Mesenchymal stem cell (in vitro differentiated cells and primary cell): ENCODE data around the gene ASIC2.

Source experiments
- DNase-seq: peaks from one replicate; pipeline ENCODE4 v3.0.0-alpha.2; 2013
- H2AFZ ChIP-seq: one replicate; pipeline ENCODE4 v1.6.1; 2013; ENCODE audit warnings: low read depth, mild to moderate bottlenecking, control low read depth, inconsistent platforms, low read length, moderate library complexity
- H2AK5ac ChIP-seq: 2 replicates; pipeline ENCODE4 v1.6.1; 2013; ENCODE audit warnings: low read length, moderate library complexity, mild to moderate bottlenecking, inconsistent platforms; ENCODE audit not compliant: severe bottlenecking
- H2BK120ac ChIP-seq: one replicate; pipeline ENCODE4 v1.6.1; 2013; ENCODE audit warnings: low read depth, mild to moderate bottlenecking, inconsistent platforms, low read length, moderate library complexity
- H2BK12ac ChIP-seq, 2 experiments: one replicate each; pipeline ENCODE4 v1.6.1; 2013; ENCODE audit warnings: inconsistent platforms in 2 of 2, low read length in 2 of 2, mild to moderate bottlenecking in 2 of 2, moderate library complexity in 2 of 2, control low read depth in 1 of 2
- H2BK15ac ChIP-seq: one replicate; pipeline ENCODE4 v1.6.1; 2013; ENCODE audit warnings: mild to moderate bottlenecking, low read depth, inconsistent platforms; ENCODE audit not compliant: poor library complexity, severe bottlenecking
- H2BK5ac ChIP-seq: 2 replicates; pipeline ENCODE4 v1.6.1; 2013; ENCODE audit warnings: low read depth, mild to moderate bottlenecking, low read length, control low read depth, inconsistent platforms; ENCODE audit not compliant: poor library complexity, severe bottlenecking
- H3K14ac ChIP-seq, 2 experiments: one replicate each; pipeline ENCODE4 v1.6.1; 2013; ENCODE audit warnings: inconsistent platforms in 2 of 2, low read length in 2 of 2, control low read depth in 1 of 2, mild to moderate bottlenecking in 1 of 2, moderate library complexity in 1 of 2
- H3K18ac ChIP-seq, 2 experiments: one replicate each; pipeline ENCODE4 v1.6.1; 2013; ENCODE audit warnings: inconsistent platforms in 2 of 2, low read length in 2 of 2, control low read depth in 1 of 2, low read depth in 1 of 2, mild to moderate bottlenecking in 1 of 2
- H3K23ac ChIP-seq, 2 experiments: one replicate each; pipeline ENCODE4 v1.6.1; 2013; ENCODE audit warnings: inconsistent platforms in 2 of 2, low read length in 2 of 2, mild to moderate bottlenecking in 2 of 2, moderate library complexity in 2 of 2, control low read depth in 1 of 2
- H3K27ac ChIP-seq: 2 replicates; pipeline ENCODE4 v1.5.1; 2013; ENCODE audit warnings: mild to moderate bottlenecking, moderate library complexity, low read length, control low read depth, inconsistent platforms; ENCODE audit not compliant: poor library complexity, severe bottlenecking
- H3K27me3 ChIP-seq, 2 experiments: 2 replicates each; pipeline versions ENCODE4 v1.6.1 to v1.7.0; 2013; ENCODE audit warnings: low read length in 2 of 2, mild to moderate bottlenecking in 2 of 2, moderate library complexity in 2 of 2, control low read depth in 1 of 2, inconsistent platforms in 1 of 2; ENCODE audit not compliant: control insufficient read depth in 1 of 2, insufficient read depth in 1 of 2
- H3K36me3 ChIP-seq, 2 experiments: 2 replicates each; pipeline versions ENCODE4 v1.6.1 to v1.7.0; 2013; ENCODE audit warnings: low read length in 2 of 2, control low read depth in 1 of 2, inconsistent platforms in 1 of 2, low read depth in 1 of 2, mild to moderate bottlenecking in 1 of 2; ENCODE audit not compliant: insufficient read depth in 2 of 2, control insufficient read depth in 1 of 2
- H3K4ac ChIP-seq, 2 experiments: one replicate each; pipeline ENCODE4 v1.6.1; 2013; ENCODE audit warnings: inconsistent platforms in 2 of 2, low read length in 2 of 2, mild to moderate bottlenecking in 2 of 2, moderate library complexity in 2 of 2, control low read depth in 1 of 2, low read depth in 1 of 2
- H3K4me1 ChIP-seq: 2 replicates; pipeline ENCODE4 v1.6.1; 2013; ENCODE audit warnings: low read depth, low read length, control low read depth; ENCODE audit not compliant: control insufficient read depth, insufficient read depth
- H3K4me2 ChIP-seq: 2 replicates; pipeline ENCODE4 v1.6.1; 2013; ENCODE audit warnings: low read length, mild to moderate bottlenecking, inconsistent platforms; ENCODE audit not compliant: poor library complexity, severe bottlenecking
- H3K4me3 ChIP-seq, 2 experiments: 2 replicates each; pipeline versions ENCODE4 v1.5.1 to v1.7.0; 2013; ENCODE audit warnings: low read length in 2 of 2, mild to moderate bottlenecking in 2 of 2, control low read depth in 1 of 2, low read depth in 1 of 2; ENCODE audit not compliant: insufficient read depth in 1 of 2
- H3K79me1 ChIP-seq: replicated peaks from 2 replicates; pipeline ENCODE4 v1.6.1; 2013; ENCODE audit warnings: mild to moderate bottlenecking, control low read depth, low read length, inconsistent platforms; ENCODE audit not compliant: poor library complexity, severe bottlenecking
- H3K9ac ChIP-seq: 2 replicates; pipeline ENCODE4 v1.7.0; 2013; ENCODE audit warnings: mild to moderate bottlenecking, low read length, moderate library complexity
- H3K9me3 ChIP-seq: 2 replicates; pipeline ENCODE4 v1.7.0; 2013; ENCODE audit warnings: mild to moderate bottlenecking, low read length; ENCODE audit not compliant: control insufficient read depth
- H4K8ac ChIP-seq: one replicate; pipeline ENCODE4 v1.6.1; 2013; ENCODE audit warnings: inconsistent platforms, mild to moderate bottlenecking, low read length, moderate library complexity
- H4K91ac ChIP-seq: one replicate; pipeline ENCODE4 v1.6.1; 2013; ENCODE audit warnings: mild to moderate bottlenecking, low read length, inconsistent platforms
- WGBS: methylation state at CpG from one replicate; pipeline ENCODE4 v1.1.7; 2013; ENCODE audit warnings: mixed read lengths; 5-methylcytosine and 5-hydroxymethylcytosine counted together

Gene ASIC2

DNA sequence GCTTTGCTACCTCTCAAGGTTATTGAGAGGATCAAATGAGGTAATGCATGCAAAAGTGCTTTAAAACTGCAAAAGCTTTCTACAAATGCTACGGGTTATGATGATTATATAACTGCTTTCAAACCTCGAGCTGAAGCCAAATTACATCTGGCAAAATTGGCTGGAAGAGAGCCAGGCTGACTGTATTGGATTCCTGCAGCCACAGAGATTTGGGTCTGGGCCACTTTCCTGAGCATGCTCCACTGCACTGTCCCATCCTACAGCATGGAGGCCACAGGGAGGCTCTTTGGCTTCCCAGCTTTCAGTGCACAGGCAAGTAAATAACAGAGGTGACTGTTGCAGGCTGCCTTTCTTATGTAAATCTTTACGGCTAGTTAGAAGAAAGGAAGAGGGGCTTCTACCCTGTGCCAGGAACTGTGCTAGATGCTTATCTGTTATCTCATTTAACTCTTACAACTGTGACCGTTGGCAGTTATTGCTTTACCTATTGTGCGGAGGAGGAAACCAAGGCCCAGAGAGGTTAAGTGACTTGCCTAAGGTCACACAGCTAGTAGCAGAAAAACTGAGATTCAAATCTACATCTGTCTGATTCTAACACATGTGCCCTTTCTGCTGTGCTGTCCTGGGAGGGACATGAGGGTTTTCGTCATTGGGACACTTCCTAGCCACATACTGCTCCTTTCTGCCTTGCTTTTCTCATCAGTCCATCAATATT, 179.7 kb downstream of the ASIC2 start:
- Histone ChIP-seq H3K79me1 (no peaks in the 10 kb centered on the region), H3K36me3 (no peaks in the 10 kb centered on the region), H3K27ac (no peak overlapping the region), H3K4me3 (peak overlapping the region in 1 of 2 experiments; percentile 16), H2BK5ac (no peak overlapping the region), H4K91ac (no peak overlapping the region), H2AK5ac (no peak overlapping the region), H2BK12ac (no peak overlapping the region), H4K8ac (no peak overlapping the region), H2AFZ (no peak overlapping the region), H3K18ac (no peak overlapping the region), H3K23ac (no peak overlapping the region), H3K9me3 (no peaks in the 10 kb centered on the region), H3K4ac (no peak overlapping the region), H3K4me2 (no peak overlapping the region), H2BK120ac (no peak overlapping the region), H3K4me1 (no peaks in the 10 kb centered on the region), H2BK15ac (no peak overlapping the region), H3K14ac (no peak overlapping the region), H3K9ac (peak overlapping the region; percentile 65), H3K27me3 (peaks cover 0 to 22% of the 10 kb centered on the region in 2 experiments)
- WGBS: 92% methylated on average over 5 of the region's 6 CpGs
- DNase-seq: no peak

DNA sequence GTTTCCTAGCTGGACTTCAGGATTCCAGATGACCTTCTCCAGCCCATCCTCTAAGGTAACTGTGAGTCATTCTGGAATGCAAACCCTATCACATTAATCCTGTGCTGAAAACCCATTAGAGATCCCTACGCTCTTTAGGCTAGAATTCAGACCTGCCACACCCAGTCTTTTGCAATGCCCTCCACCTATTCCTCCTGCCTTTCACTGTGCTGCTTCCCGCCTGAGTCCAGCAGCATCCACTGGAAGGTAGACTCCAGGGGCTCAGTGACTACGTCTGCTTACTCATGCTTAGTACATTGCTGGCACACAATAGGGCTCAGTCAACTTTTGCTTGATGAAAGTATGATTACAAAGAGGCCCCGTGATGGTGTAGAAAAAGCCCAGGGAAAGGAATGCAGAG, 180.3 kb downstream of the ASIC2 start:
- Histone ChIP-seq H3K4me1 (no peaks in the 10 kb centered on the region), H3K36me3 (no peaks in the 10 kb centered on the region), H4K8ac (no peak overlapping the region), H3K9me3 (no peaks in the 10 kb centered on the region), H2AFZ (no peak overlapping the region), H2BK120ac (no peak overlapping the region), H3K9ac (peak overlapping the region; percentile 65), H3K4me3 (no peak overlapping the region), H3K23ac (no peak overlapping the region), H2BK12ac (no peak overlapping the region), H4K91ac (no peak overlapping the region), H3K18ac (no peak overlapping the region), H3K14ac (no peak overlapping the region), H2AK5ac (no peak overlapping the region), H2BK5ac (no peak overlapping the region), H3K27me3 (peaks cover 0 to 18% of the 10 kb centered on the region in 2 experiments), H3K4ac (no peak overlapping the region), H2BK15ac (no peak overlapping the region), H3K27ac (no peak overlapping the region), H3K79me1 (no peaks in the 10 kb centered on the region), H3K4me2 (no peak overlapping the region)
- no peak for DNase-seq
- 60% methylated on average over 4 of the region's 4 CpGs for WGBS

DNA sequence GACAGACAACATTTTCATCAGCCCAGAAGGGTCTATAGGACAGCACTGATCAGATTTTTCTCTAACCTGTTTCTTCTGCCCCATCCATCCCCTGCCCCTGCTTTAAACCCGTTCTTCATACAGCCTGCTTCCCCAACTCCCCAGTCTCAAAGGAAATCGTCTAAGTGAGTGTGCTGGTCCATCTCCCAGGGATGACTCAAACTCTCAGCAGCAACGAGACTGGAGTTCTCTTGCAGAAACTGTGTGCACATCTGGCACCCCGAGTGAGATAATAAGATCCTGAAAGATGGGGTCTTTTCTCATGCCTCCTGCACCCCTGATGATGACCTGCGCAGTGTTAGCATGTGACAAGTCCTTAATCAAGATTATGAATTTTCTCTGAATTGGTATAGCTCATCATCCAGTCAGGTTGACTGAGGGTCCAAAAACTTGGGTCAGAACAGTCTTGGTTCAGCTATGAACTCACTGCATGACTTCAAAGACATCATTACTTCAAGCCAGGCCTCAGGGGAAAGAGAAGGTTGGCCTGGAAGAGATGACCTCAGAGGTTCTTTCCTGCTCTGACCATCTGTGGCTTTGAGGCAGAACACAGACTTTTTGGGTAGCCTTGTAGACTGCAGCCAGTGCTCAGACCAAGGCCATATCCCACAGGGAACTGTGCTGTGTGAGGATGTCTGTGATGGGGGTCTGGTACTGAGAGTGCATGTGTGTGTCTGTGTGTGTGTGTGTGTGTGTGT, 183.6 kb downstream of the ASIC2 start:
- Histone ChIP-seq H3K4me3 (no peak overlapping the region), H3K4me2 (no peak overlapping the region), H3K14ac (no peak overlapping the region), H3K27ac (no peak overlapping the region), H3K9ac (no peak overlapping the region), H4K91ac (no peak overlapping the region), H2BK120ac (no peak overlapping the region), H2BK15ac (no peak overlapping the region), H3K27me3 (peaks cover 0 to 15% of the 10 kb centered on the region in 2 experiments), H3K4ac (no peak overlapping the region), H3K9me3 (peaks cover 5% of the 10 kb centered on the region), H3K18ac (no peak overlapping the region), H3K23ac (peak overlapping the region in 1 of 2 experiments; percentile 43), H2AK5ac (no peak overlapping the region), H2BK12ac (no peak overlapping the region), H4K8ac (no peak overlapping the region), H2BK5ac (no peak overlapping the region), H2AFZ (no peak overlapping the region), H3K79me1 (no peaks in the 10 kb centered on the region), H3K4me1 (no peaks in the 10 kb centered on the region), H3K36me3 (no peaks in the 10 kb centered on the region)
- no peak for DNase-seq
- 72% methylated on average over 5 of the region's 5 CpGs for WGBS

DNA sequence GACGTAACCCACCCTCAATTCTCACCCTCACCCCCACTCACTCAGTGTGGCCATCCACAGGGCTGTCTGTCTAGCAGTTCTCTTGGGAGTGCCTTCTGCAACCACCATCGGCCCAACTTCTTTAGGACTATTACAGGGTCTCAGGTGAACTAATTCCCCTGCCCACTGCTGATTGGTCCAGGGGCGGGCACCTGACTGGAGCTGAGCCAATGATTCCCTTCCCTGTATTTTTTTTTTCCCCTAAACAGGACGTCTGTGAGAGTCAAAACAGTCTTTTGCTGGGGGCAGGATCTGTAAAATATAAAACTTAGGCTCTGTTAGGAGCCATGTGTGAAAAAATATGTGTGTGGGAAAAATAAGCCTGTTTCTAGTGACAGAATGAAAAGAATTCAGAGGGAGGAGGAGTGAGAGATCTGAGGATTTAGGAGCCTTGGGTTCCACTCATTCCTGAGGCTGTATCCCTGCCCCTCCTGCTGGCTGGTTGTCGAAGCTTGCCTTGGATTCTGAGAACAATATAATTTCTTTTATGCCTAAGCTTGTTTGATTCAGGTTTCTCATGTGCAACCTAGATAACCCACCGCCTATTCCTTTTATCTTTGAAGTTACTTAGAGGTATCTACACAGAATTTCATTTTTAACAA, 186.4 kb downstream of the ASIC2 start:
- H2AK5ac ChIP-seq: no peak overlapping the region
- H3K18ac ChIP-seq: no peak overlapping the region
- H3K23ac ChIP-seq: no peak overlapping the region
- no peak overlapping the region for H2BK120ac ChIP-seq
- peaks cover 5% of the 10 kb centered on the region for H3K9me3 ChIP-seq
- H3K4me3 ChIP-seq: no peak overlapping the region
- no peak for DNase-seq
- no peaks in the 10 kb centered on the region for H3K36me3 ChIP-seq
- peaks cover 0 to 20% of the 10 kb centered on the region in 2 experiments for H3K27me3 ChIP-seq
- no peak overlapping the region for H3K27ac ChIP-seq
- H4K8ac ChIP-seq: no peak overlapping the region
- H3K9ac ChIP-seq: no peak overlapping the region
- no peaks in the 10 kb centered on the region for H3K4me1 ChIP-seq
- H2BK15ac ChIP-seq: no peak overlapping the region
- H2BK5ac ChIP-seq: no peak overlapping the region
- H2BK12ac ChIP-seq: no peak overlapping the region
- WGBS: 55% methylated on average over 5 of the region's 6 CpGs
- H4K91ac ChIP-seq: no peak overlapping the region
- no peak overlapping the region for H3K4ac ChIP-seq
- no peak overlapping the region for H3K4me2 ChIP-seq
- H3K79me1 ChIP-seq: no peaks in the 10 kb centered on the region
- no peak overlapping the region for H2AFZ ChIP-seq
- no peak overlapping the region for H3K14ac ChIP-seq
